Lung (tissue), 12 donors: Measurements from ENCODE around the gene C19orf12. TPM values are rescaled to one million over a fixed set of nuclear protein-coding genes. Genes with fewer than 3 reads are reported as not detected.

ENCODE experiments used
- ATAC-seq: fragments of 200-7000 bp; cut with Tn5 transposase; one replicate; pipeline ENCODE4 v1.9.1; 2020; ENCODE audit warnings: moderate number of reproducible peaks; ENCODE audit not compliant: insufficient read depth, low FRiP score
- DNase-seq, 3 donors: peaks; one replicate each; pipeline ENCODE4 v3.0.0-alpha.2; 2013 to 2017
- H3K27ac ChIP-seq, 2 donors: one replicate each; pipeline ENCODE4 v1.5.1; 2013; ENCODE audit warnings: mild to moderate bottlenecking in 2 of 2, moderate library complexity in 2 of 2, control low read depth in 1 of 2, inconsistent platforms in 1 of 2, low read depth in 1 of 2, low read length in 1 of 2
- H3K27me3 ChIP-seq, 3 donors: one replicate each; pipeline ENCODE4 v1.5.1; 2013; ENCODE audit warnings: low read length in 2 of 3; ENCODE audit not compliant: control insufficient read depth in 3 of 3, insufficient read depth in 3 of 3
- H3K36me3 ChIP-seq, 4 donors: one replicate each; pipeline ENCODE4 v1.5.1; 2013; ENCODE audit warnings: low read length in 4 of 4, mild to moderate bottlenecking in 1 of 4, moderate library complexity in 1 of 4; ENCODE audit not compliant: control insufficient read depth in 4 of 4, insufficient read depth in 4 of 4
- H3K4me1 ChIP-seq, 5 donors: one replicate each; pipeline ENCODE4 v1.5.1; 2013; ENCODE audit warnings: low read length in 5 of 5, mild to moderate bottlenecking in 2 of 5, moderate library complexity in 1 of 5; ENCODE audit not compliant: control insufficient read depth in 5 of 5, insufficient read depth in 5 of 5
- H3K4me3 ChIP-seq: one replicate; pipeline ENCODE4 v1.5.1; 2013; ENCODE audit warnings: mild to moderate bottlenecking, control low read depth, moderate library complexity
- H3K9ac ChIP-seq, 2 donors: one replicate each; pipeline ENCODE4 v1.5.1; 2013; ENCODE audit warnings: low read length in 2 of 2, control low read depth in 1 of 2; ENCODE audit not compliant: insufficient read depth in 1 of 2
- H3K9me3 ChIP-seq, 4 donors: one replicate each; pipeline ENCODE4 v1.5.1; 2013; ENCODE audit warnings: low read length in 3 of 4, mild to moderate bottlenecking in 1 of 4, moderate library complexity in 1 of 4; ENCODE audit not compliant: control insufficient read depth in 4 of 4, insufficient read depth in 3 of 4
- CTCF ChIP-seq: IDR thresholded peaks from 2 replicates; pipeline ENCODE4 v1.5.1; 2012; ENCODE audit warnings: mild to moderate bottlenecking; ENCODE audit errors: control extremely low read depth, extremely low read depth
- WGBS, 2 donors: extraction: QIAGEN DNeasy Blood & Tissue Kit; methylation state at CpG; one replicate each; pipeline ENCODE4 v1.1.7; 2013; 5-methylcytosine and 5-hydroxymethylcytosine counted together
- polyA plus RNA-seq, 2 donors: library from polyadenylated mRNA; stranded (reverse); fragments of 200-250 nt; gene quantifications; one replicate each; pipeline ENCODE4 v1.2.1, GENCODE V29; 2013
- total RNA-seq, 2 donors: library from RNA; depleted of rRNA in 1 of 2; stranded (reverse); fragments of >200 nt in 1 of 2; gene quantifications; one replicate each; pipeline ENCODE4 v1.2.1, GENCODE V29; 2014 to 2021
- donor health status: control.
- donor health status: control.
- donor health status: Bipolar disorder and iron deficiency.
- donor health status: healthy.
- donor health status: DM: yes; HTN: yes; CAD: no.

C19orf12 gene
- total and polyA plus RNA-seq, 4 donors: 11.4 to 26.0 (median 17.7) TPM

GRCh38 chr19:29724102-29724641 lies 9.1 kb upstream of the C19orf12 start:
- H3K27me3 ChIP-seq: peaks cover 0 to 3% (median 3%) of the 10 kb centered on the region in 3 donors
- H3K36me3 ChIP-seq: no peaks in the 10 kb centered on the region
- TF ChIP-seq CTCF: no peak
- WGBS, 2 donors: 1 to 3% methylated on average over 39 of the region's 39 CpGs
- H3K9me3 ChIP-seq: no peaks in the 10 kb centered on the region
- H3K9ac ChIP-seq: no peak overlapping the region
- H3K4me1 ChIP-seq: peaks cover 0 to 11% (median 0%) of the 10 kb centered on the region in 5 donors
- H3K27ac ChIP-seq: no peak overlapping the region
- ATAC-seq (no peak), DNase-seq (peak; percentile 49 to 51 (median 49))
- no peak overlapping the region for H3K4me3 ChIP-seq

- H3K27me3 ChIP-seq: no peaks in the 10 kb centered on the region
- DNase-seq (no peak), ATAC-seq (no peak)
- H3K9me3 ChIP-seq: no peaks in the 10 kb centered on the region
- H3K4me1 ChIP-seq: peaks cover 4 to 12% (median 9%) of the 10 kb centered on the region in 5 donors
- no peak for TF ChIP-seq CTCF
- no peak overlapping the region for H3K4me3 ChIP-seq
- H3K36me3 ChIP-seq: peaks cover 0 to 4% (median 0%) of the 10 kb centered on the region in 4 donors
- H3K27ac ChIP-seq: no peak overlapping the region
- H3K9ac ChIP-seq: no peak overlapping the region
- 88 to 92% methylated on average over 16 of the region's 16 CpGs for WGBS, 2 donors
These were observed 2.0 kb upstream of the C19orf12 start for GRCh38 chr19:29717051-29717450.

- Histone ChIP-seq H3K27me3 (no peaks in the 10 kb centered on the region), H3K4me1 (peaks cover 4 to 12% (median 9%) of the 10 kb centered on the region in 5 donors), H3K9ac (peak overlapping the region; percentile 53 to 56), H3K27ac (peak overlapping the region; percentile 84 to 99), H3K4me3 (peak overlapping the region; percentile 71), H3K9me3 (no peaks in the 10 kb centered on the region), H3K36me3 (peaks cover 0 to 4% (median 0%) of the 10 kb centered on the region in 4 donors)
- no peak for ATAC-seq
- TF ChIP-seq CTCF: no peak
- WGBS, 2 donors: 32 to 41% methylated on average over 13 of the region's 13 CpGs
- no peak for DNase-seq
These were observed 880 bp upstream of the C19orf12 start for GRCh38 chr19:29715701-29716581.
